22Rv1 (cell line): Measurements from ENCODE around the gene ATP10B.

Experiments
- H3K27ac ChIP-seq: fragments of 450-650 bp; 2 replicates; pipeline ENCODE4 v1.5.1; 2017
- CTCF ChIP-seq: fragments of 450-650 bp; IDR thresholded peaks from 2 replicates; pipeline ENCODE4 v1.5.1; 2017; ENCODE audit warnings: mild to moderate bottlenecking
- ZFX ChIP-seq: fragments of 450-650 bp; IDR thresholded peaks from 2 replicates; pipeline ENCODE4 v1.6.1; 2017; ENCODE audit warnings: antibody characterized with exemption, borderline replicate concordance

The ATP10B gene

GRCh38 chr5:160534125-160534524 is 317.9 kb downstream of the ATP10B start:
- TF ChIP-seq CTCF (no peak), ZFX (no peak)
- H3K27ac ChIP-seq, result no peak overlapping the region

GRCh38 chr5:160525471-160526261 is 326.3 kb downstream of the ATP10B start:
- no peak overlapping the region for H3K27ac ChIP-seq
- TF ChIP-seq CTCF, result no peak
- TF ChIP-seq ZFX, result no peak

GRCh38 chr5:160524827-160525226 is 327.2 kb downstream of the ATP10B start:
- H3K27ac ChIP-seq, result no peak overlapping the region
- no peak for TF ChIP-seq ZFX
- no peak for TF ChIP-seq CTCF

- TF ChIP-seq CTCF, result no peak
- no peak for TF ChIP-seq ZFX
- H3K27ac ChIP-seq, result no peak overlapping the region
Measured at GRCh38 chr5:160523502-160524163, 328.4 kb downstream of the ATP10B start.

- no peak for TF ChIP-seq CTCF
- no peak for TF ChIP-seq ZFX
- no peak overlapping the region for H3K27ac ChIP-seq
Measured at GRCh38 chr5:160521392-160521663, 330.7 kb downstream of the ATP10B start.

- TF ChIP-seq ZFX, result no peak
- TF ChIP-seq CTCF, result no peak
- H3K27ac ChIP-seq, result no peak overlapping the region
Measured at GRCh38 chr5:160520609-160521391, 331.2 kb downstream of the ATP10B start.
